ENCODE measurements around the gene ITPKC. TPM values are rescaled to one million over a fixed set of nuclear protein-coding genes. Genes with fewer than 3 reads are reported as not detected.

Gene ITPKC
- total and polyA plus RNA-seq, 9 of the 15 experiments (the other 6 are each of a cell fraction or from before 2014, with no cell fraction given): 0.08 to 9.3 (median 5.8) TPM

- no peak for TF ChIP-seq TARDBP (IDR thresholded peaks at IDR 0.05)
- TF ChIP-seq HMGN3 (IDR thresholded peaks at IDR 0.05; ENCODE audit: borderline replicate concordance, extremely low read depth, insufficient read length, low read depth, low read length): no peak
- TF ChIP-seq HMGXB4 (CRISPR knock-in tag; IDR thresholded peaks at IDR 0.05): peak; percentile 66; the same call in 1 of the 2 replicates
- TF ChIP-seq MCM3 (IDR thresholded peaks at IDR 0.05): no peak
- no peak for TF ChIP-seq SFPQ (IDR thresholded peaks at IDR 0.05; ENCODE audit: low read depth, low read length)
- TF ChIP-seq SMAD3 (CRISPR knock-in tag; conservative IDR thresholded peaks at IDR 0.05): no peak
- TF ChIP-seq GTF2E2 (tag; IDR thresholded peaks at IDR 0.05): no peak
- no peak for TF ChIP-seq ZNF239 (CRISPR knock-in tag; IDR thresholded peaks at IDR 0.05)
- no peak for TF ChIP-seq ZNF280A (IDR thresholded peaks at IDR 0.05; ENCODE audit: low read depth, partially characterized antibody)
- TF ChIP-seq CREB3L1 (IDR thresholded peaks at IDR 0.05; ENCODE audit: borderline replicate concordance, low read depth): peak; percentile 40; the same call in 1 of the 2 replicates
- no peak for TF ChIP-seq GATAD2A (IDR thresholded peaks at IDR 0.05)
- TF ChIP-seq ZNF586 (CRISPR knock-in tag; conservative IDR thresholded peaks at IDR 0.05): no peak
- TF ChIP-seq PBX2 (CRISPR knock-in tag; IDR thresholded peaks at IDR 0.05; ENCODE audit: low read depth): no peak
- no peak; the same call in 1 of the 2 replicates for TF ChIP-seq PBX2 (tag; conservative IDR thresholded peaks at IDR 0.05; ENCODE audit: low read depth)
- TF ChIP-seq SAFB2 (IDR thresholded peaks at IDR 0.05; ENCODE audit: borderline replicate concordance, low read depth, low read length, severe bottlenecking): no peak
- peak in 1 of 2 experiments; percentile 26; a peak in 1 of 4 replicates for TF ChIP-seq TBL1XR1 (IDR thresholded peaks at IDR 0.05; ENCODE audit: low read length in 2 of 2)
- peak; percentile 10; the same call in 1 of the 2 replicates for TF ChIP-seq TEAD4 (IDR thresholded peaks at IDR 0.05; ENCODE audit: low read length)
- TF ChIP-seq TEAD4 (CRISPR knock-in tag; IDR thresholded peaks at IDR 0.05; ENCODE audit: borderline replicate concordance): no peak
Observed at GRCh38 chr19:40777645-40777936, 60.7 kb downstream of the ITPKC start (continued).
